OCI-LY7 (cell line): ENCODE results near the gene VIT. TPM values are rescaled to one million over a fixed set of nuclear protein-coding genes. Genes with fewer than 3 reads are reported as not detected.

Experiments
- BruUV-seq: library from RNA; stranded (reverse); fragments of 400-500 nt; replicated peaks from 2 replicates; lab custom pipeline; 2021; lab: Mats Ljungman, UMichigan
- CTCF ChIA-PET: fragments of 300-600 bp; sonication (Branson Sonifier 250); formaldehyde crosslinking; loops from one replicate; lab custom pipeline; 2022; ENCODE audit warnings: antibody characterized with exemption; ENCODE audit not compliant: unreplicated experiment; lab: Charles Lee
- POLR2A ChIA-PET: fragments of 300-600 bp; sonication (Branson Sonifier 250); formaldehyde crosslinking; loops from one replicate; lab custom pipeline; 2022; ENCODE audit warnings: antibody characterized with exemption; lab: Charles Lee
- DNase-seq: peaks from one replicate; pipeline ENCODE4 v3.0.0-alpha.2; 2015; ENCODE audit warnings: low spot score
- H2AFZ ChIP-seq: fragments of 200-600 bp; sonication (generic), shearing (Covaris generic); 2 replicates; pipeline ENCODE4 v1.6.1; 2014; ENCODE audit warnings: mild to moderate bottlenecking, antibody characterized with exemption, low read length, moderate library complexity
- H3K27ac ChIP-seq: fragments of 200-600 bp; sonication (generic); 2 replicates; pipeline ENCODE4 v1.5.1; 2014; ENCODE audit warnings: mixed run types, low read depth, mild to moderate bottlenecking, moderate library complexity, low read length, inconsistent platforms; ENCODE audit not compliant: poor library complexity, severe bottlenecking
- H3K36me3 ChIP-seq: fragments of 200-600 bp; sonication (generic); 2 replicates; pipeline ENCODE4 v1.6.1; 2014; ENCODE audit warnings: mild to moderate bottlenecking, antibody characterized with exemption, low read length, moderate library complexity, mixed read lengths; ENCODE audit not compliant: insufficient read depth
- H3K4me1 ChIP-seq: fragments of 200-600 bp; sonication (generic); 2 replicates; pipeline ENCODE4 v1.5.1; 2014; ENCODE audit warnings: mild to moderate bottlenecking, low read length; ENCODE audit not compliant: insufficient read depth, poor library complexity, severe bottlenecking
- H3K4me2 ChIP-seq: fragments of 200-600 bp; sonication (generic); 2 replicates; pipeline ENCODE4 v1.6.1; 2014; ENCODE audit warnings: mild to moderate bottlenecking, low read length
- H3K4me3 ChIP-seq: fragments of 200-600 bp; sonication (generic); 2 replicates; pipeline ENCODE4 v1.5.1; 2014; ENCODE audit warnings: mild to moderate bottlenecking, low read depth, low read length; ENCODE audit not compliant: poor library complexity, severe bottlenecking
- H3K79me2 ChIP-seq: fragments of 200-600 bp; sonication (generic); 2 replicates; pipeline ENCODE4 v1.6.1; 2016; ENCODE audit warnings: low read depth, mild to moderate bottlenecking, low read length, moderate library complexity, mixed read lengths; ENCODE audit not compliant: insufficient read depth
- H3K9me2 ChIP-seq: fragments of 200-600 bp; sonication (generic); 2 replicates; pipeline ENCODE4 v1.6.1; 2016; ENCODE audit warnings: mild to moderate bottlenecking, low read length, mixed read lengths; ENCODE audit not compliant: insufficient read depth
- H3K9me3 ChIP-seq: fragments of 200-600 bp; sonication (generic); 2 replicates; pipeline ENCODE4 v1.6.1; 2014; ENCODE audit warnings: mild to moderate bottlenecking, mixed run types, low read length, mixed read lengths
- H4K20me1 ChIP-seq: fragments of 200-600 bp; sonication (generic); 2 replicates; pipeline ENCODE4 v1.6.1; 2014; ENCODE audit warnings: mild to moderate bottlenecking, antibody characterized with exemption, low read length, moderate library complexity, mixed read lengths; ENCODE audit not compliant: insufficient read depth
- CTCF ChIP-seq: fragments of 200-600 bp; sonication (generic); conservative IDR thresholded peaks from 2 replicates; pipeline ENCODE4 v1.5.1; 2014; ENCODE audit warnings: mild to moderate bottlenecking, antibody characterized with exemption, low read length, moderate library complexity, mixed read lengths
- EZH2phosphoT487 ChIP-seq: fragments of 200-600 bp; sonication (generic); IDR thresholded peaks from 2 replicates; pipeline ENCODE4 v1.6.1; 2018; ENCODE audit warnings: low read depth, borderline replicate concordance, mild to moderate bottlenecking, mixed run types, antibody characterized with exemption, low read length, moderate library complexity, mixed read lengths
- intact Hi-C: fragments of 100-400 bp; cut with micrococcal nuclease; formaldehyde crosslinking; loops from one replicate; pipeline ENCODE4 v1.10.0; 2022; ENCODE audit not compliant: unreplicated experiment
- total RNA-seq, 2 experiments: library from RNA; depleted of rRNA in 1 of 2; stranded (reverse); fragments of >200 nt in 1 of 2; shearing (Covaris generic) in 1 of 2; gene quantifications; 2 replicates each; pipeline ENCODE4 v1.2.3, GENCODE V29; 2014 to 2022

The VIT gene
- total RNA-seq, 2 experiments from 2014 or later = not detected

DNA sequence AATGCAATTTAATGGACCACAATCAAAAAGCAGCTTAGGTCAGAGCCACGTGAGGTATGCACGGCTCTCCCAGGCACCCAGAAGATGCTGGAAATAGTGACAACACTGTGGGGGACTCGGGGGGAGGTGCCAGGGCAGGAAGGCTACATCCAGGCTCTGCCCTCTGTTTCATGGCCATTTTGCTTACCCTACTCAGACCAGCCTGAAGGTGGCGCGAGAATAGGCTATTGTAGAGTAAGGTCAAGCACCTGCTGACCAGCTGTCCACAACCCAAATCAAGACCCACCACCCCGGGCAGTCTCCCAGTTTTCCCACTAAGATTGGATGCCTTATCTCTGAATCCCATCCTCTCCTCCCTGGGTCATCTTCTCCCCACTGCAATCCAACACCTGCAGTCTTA, 115.7 kb downstream of the VIT start:
- TF ChIP-seq CTCF (peak; percentile 53), EZH2phosphoT487 (no peak)
- no peaks in the 10 kb centered on the region for H3K9me3 ChIP-seq
- intact Hi-C loops = no loop called here
- no peak overlapping the region for H2AFZ ChIP-seq
- no peak overlapping the region for H3K4me2 ChIP-seq
- no peak overlapping the region for H3K27ac ChIP-seq
- DNase-seq = no peak
- no peaks in the 10 kb centered on the region for H3K9me2 ChIP-seq
- no peak overlapping the region for H3K4me3 ChIP-seq
- H3K79me2 ChIP-seq = no peaks in the 10 kb centered on the region
- BruUV-seq = no TSS peak
- no peaks in the 10 kb centered on the region for H3K36me3 ChIP-seq
- H4K20me1 ChIP-seq = no peaks in the 10 kb centered on the region
- ChIA-PET POLR2A (no interaction called here), CTCF (no interaction called here)
- no peaks in the 10 kb centered on the region for H3K4me1 ChIP-seq

- Histone ChIP-seq H3K4me1 (no peaks in the 10 kb centered on the region), H3K9me2 (no peaks in the 10 kb centered on the region), H2AFZ (no peak overlapping the region), H3K27ac (no peak overlapping the region), H3K9me3 (no peaks in the 10 kb centered on the region), H3K4me3 (no peak overlapping the region), H3K4me2 (no peak overlapping the region), H3K79me2 (no peaks in the 10 kb centered on the region), H3K36me3 (no peaks in the 10 kb centered on the region), H4K20me1 (no peaks in the 10 kb centered on the region)
- CTCF ChIA-PET = no interaction called here
- TF ChIP-seq CTCF (no peak), EZH2phosphoT487 (no peak)
- BruUV-seq = no TSS peak
- POLR2A ChIA-PET = interaction anchor here (0.6 to 1.0 kb wide), 3 partner anchors 14 to 432 kb away, joined by 3 to 4 read pairs (median 3); no protein-coding TSS in a partner anchor
- intact Hi-C loops = no loop called here
- no peak for DNase-seq
Measured at GRCh38 chr2:36818542-36818941, 122.0 kb downstream of the VIT start.

- no peak overlapping the region for H3K4me2 ChIP-seq
- no peaks in the 10 kb centered on the region for H3K9me3 ChIP-seq
- H3K36me3 ChIP-seq = no peaks in the 10 kb centered on the region
- H3K4me3 ChIP-seq = no peak overlapping the region
- no peak overlapping the region for H2AFZ ChIP-seq
- no peak overlapping the region for H3K27ac ChIP-seq
- BruUV-seq = no TSS peak
- no peaks in the 10 kb centered on the region for H4K20me1 ChIP-seq
- ChIA-PET CTCF (no interaction called here), POLR2A (interaction anchor here (0.6 to 1.0 kb wide), 3 partner anchors 14 to 1646 kb away, joined by 3 to 4 read pairs (median 3); no protein-coding TSS in a partner anchor)
- DNase-seq = no peak
- H3K79me2 ChIP-seq = no peaks in the 10 kb centered on the region
- intact Hi-C loops = no loop called here
- no peaks in the 10 kb centered on the region for H3K9me2 ChIP-seq
- H3K4me1 ChIP-seq = no peaks in the 10 kb centered on the region
- no peak for TF ChIP-seq CTCF
- TF ChIP-seq EZH2phosphoT487 = no peak
Measured at GRCh38 chr2:36819095-36819711, 122.7 kb downstream of the VIT start.
